H1 (cell line): ENCODE results near the gene BAG1. TPM values are rescaled to one million over a fixed set of nuclear protein-coding genes. Genes with fewer than 3 reads are reported as not detected.

Experiments
- SAP30 ChIP-seq: fragments of 300-600 bp; sonication (generic); IDR thresholded peaks from 2 replicates; pipeline ENCODE4 v1.7.1; 2012; ENCODE audit warnings: low read length, moderate library complexity, mild to moderate bottlenecking, inconsistent platforms; ENCODE audit not compliant: insufficient read depth, insufficient replicate concordance
- polyA plus RNA-seq, 7 experiments: library from polyadenylated mRNA; depleted of rRNA in 3 of 7; stranded (reverse) in 5 of 7; unstranded in 2 of 7; fragments of >200 nt in 5 of 7; fragments of 200-250 nt in 2 of 7; gene quantifications; 1 replicate in 5 of 7; 2 replicates in 1 of 7; 4 replicates in 1 of 7; pipeline versions ENCODE4 v1.2.1 to v1.2.3, GENCODE V29; 2011 to 2013; ENCODE audit warnings: missing spikeins in 2 of 7, mixed read lengths in 2 of 7
- total RNA-seq: library from RNA; stranded (reverse); fragmentation: NEBNext Ultra II Directional; extraction: Animal tissue kit (Norgen Biotek cat#: 25700); gene quantifications from 2 replicates; pipeline ENCODE4 v1.2.1, GENCODE V29; 2021

BAG1 gene
- total and polyA plus RNA-seq, 2 of the 8 experiments (the other 6 are each of a cell fraction or from before 2014, with no cell fraction given): 14.7 to 59.8 TPM

DNA sequence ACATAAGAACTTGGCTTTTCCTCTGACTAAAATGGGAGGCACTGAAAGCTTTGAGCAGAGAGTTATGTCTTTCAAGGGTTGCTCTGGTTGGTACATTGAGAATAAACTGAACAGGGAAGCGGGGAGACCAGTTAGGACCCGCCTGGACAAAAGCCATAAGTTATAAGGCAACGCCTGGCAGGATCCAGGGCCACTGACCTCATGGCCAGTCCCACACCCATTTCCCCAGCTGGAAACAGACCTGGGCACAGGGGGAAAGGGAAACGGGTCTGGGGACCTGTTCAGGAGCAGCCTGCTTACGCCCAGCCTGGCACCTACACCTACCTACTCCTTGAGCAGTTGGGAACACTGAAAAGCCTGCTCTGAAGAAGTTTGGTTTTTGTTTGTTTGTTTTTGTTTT lies 23.2 kb downstream of the BAG1 start (continued):
- TF ChIP-seq SAP30: no peak
- TF ChIP-seq, all 59 proteins: peak for 0
